NCI-H345 treated with DMSO at 0.1 percent for 48 hours (cell line): ENCODE measurements around the gene VNN1.

Source experiments
- DNase-seq: peaks from one replicate; lab custom pipeline; 2025; ENCODE audit not compliant: unreplicated experiment; lab: John Stamatoyannopoulos, UW

VNN1 gene

DNA sequence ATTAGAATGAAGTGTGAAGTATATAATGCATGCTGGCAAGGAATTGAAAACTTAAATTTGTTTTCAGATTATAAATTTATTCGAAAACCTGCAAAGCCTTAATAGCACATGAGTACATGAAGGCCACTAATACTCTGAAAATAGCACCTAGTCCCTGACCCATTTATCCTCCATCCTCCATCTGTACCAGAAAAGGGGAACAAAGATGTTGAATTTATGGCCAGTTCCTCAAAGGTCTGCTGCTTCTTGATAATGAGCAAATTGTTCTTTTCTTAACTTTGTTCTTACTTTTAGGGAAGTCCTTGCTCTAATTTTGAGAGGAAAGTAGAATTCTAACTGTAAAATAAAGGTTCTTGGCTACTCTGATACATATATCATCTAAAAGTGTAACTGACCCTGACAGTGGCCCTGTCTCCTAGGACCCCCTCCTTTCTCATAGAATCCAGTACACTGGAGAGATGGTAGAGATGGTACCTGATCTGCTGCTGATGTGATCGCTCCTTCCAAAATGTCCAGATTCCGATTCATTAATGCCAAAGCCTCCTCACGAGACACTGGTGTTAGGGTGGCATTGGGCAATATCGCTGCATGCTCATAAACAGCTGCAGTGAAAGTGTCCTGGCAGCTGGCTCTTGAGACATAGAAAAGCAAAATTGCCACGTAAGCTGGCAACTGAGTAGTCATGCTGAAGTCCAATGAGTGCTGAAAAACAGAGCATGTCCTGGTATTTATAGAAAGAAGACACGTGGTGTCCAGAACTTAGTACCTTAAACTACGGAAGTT, at the start of gene VNN1:
VNN1 (minus strand) TSS at position 704 of the 783 bp plus-strand sequence; CDS start at position 684, 20 bp downstream.
- DNase-seq: no peak

- DNase-seq: no peak
Observed at GRCh38 chr6:132763269-132763668, 49.4 kb upstream of the VNN1 start.

- DNase-seq: no peak
Observed at GRCh38 chr6:132760256-132760655, 46.4 kb upstream of the VNN1 start.

- DNase-seq: no peak
Observed at GRCh38 chr6:132758689-132759088, 44.8 kb upstream of the VNN1 start.

- DNase-seq: no peak
Observed at GRCh38 chr6:132752255-132752654, 38.4 kb upstream of the VNN1 start.

DNA sequence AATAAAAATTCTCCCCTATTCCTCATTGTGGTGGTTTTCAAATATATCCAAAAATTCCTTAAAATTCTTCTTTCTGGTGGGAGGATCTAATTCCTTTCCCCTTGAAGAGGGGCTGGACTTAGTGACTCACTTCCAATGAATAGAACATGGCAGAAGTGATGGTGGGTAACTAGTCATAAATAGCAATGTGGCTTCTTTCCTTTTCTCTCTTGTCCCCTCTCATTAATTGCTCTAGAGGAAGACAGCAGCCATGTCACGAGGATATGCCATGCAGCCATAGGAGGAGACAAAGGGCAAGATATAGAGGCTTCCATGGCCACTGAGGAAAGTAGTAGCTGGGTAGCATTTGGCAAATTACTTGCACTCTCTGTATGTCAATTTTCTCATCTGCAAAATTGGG, 38.0 kb upstream of the VNN1 start:
- no peak for DNase-seq

GRCh38 chr6:132751306-132751705, 37.5 kb upstream of the VNN1 start:
- no peak for DNase-seq

- no peak for DNase-seq
Observed at GRCh38 chr6:132750455-132751248, 36.8 kb upstream of the VNN1 start.

DNA sequence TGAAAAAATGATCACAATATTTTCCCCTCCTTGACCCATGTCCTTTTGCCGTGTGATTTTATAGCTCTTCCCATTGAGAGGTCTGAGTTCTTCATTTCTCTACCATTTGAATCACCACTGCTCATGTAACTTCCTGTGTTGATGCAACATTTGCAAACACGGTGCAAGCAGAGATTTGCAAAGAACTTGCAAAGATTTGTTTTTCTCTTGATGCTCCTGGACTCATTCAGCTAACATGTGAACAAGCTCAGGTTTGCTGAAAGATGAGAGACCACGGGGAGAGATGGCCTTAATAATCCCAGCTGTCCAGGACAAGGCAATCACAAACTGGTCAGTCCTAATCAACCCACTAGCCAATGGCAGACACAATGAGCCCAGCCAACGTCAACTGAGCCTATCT, 35.3 kb upstream of the VNN1 start:
- DNase-seq: no peak

GRCh38 chr6:132748446-132748845, 34.6 kb upstream of the VNN1 start:
- DNase-seq: no peak

GRCh38 chr6:132746048-132746447, 32.2 kb upstream of the VNN1 start:
- DNase-seq: no peak

GRCh38 chr6:132742495-132742894, 28.6 kb upstream of the VNN1 start:
- DNase-seq: no peak

DNA sequence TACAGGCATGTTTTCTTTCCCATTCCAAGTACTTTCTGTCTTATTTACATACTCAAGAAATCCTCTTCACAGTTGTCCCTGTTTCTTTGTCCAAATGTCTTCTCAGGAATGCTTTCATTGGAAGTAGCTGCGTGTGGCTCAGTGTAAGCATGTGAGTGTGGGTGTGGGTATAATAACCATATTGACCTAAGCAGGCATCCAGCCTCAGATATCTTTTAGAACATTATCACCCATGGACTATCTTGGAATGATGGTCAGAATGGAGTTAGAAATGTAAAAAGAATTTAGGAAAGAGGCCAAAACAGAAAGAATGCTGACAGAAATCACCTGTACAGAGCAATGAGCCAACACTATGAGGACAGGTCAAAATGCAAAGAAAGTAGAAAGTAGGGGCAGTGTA, 27.4 kb upstream of the VNN1 start:
- no peak for DNase-seq

DNA sequence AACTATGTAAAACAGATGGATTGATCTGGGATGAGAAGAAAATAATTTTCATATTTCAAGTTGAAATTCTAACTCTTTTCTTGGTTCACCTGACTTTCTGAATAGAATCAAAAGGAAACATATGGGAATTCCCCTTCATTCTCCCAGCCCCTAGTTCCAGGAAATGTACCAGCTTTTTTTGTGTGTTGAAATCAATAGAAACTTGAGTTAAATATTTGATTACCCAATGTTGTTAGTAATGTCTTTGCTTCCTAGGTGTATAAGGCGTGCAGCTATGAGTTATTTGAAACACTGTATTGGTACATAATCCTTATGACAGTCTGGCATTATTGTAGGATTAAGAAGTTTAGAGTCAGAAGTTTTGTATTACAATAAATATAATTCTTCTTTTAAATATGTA, 22.4 kb upstream of the VNN1 start:
- no peak for DNase-seq

DNA sequence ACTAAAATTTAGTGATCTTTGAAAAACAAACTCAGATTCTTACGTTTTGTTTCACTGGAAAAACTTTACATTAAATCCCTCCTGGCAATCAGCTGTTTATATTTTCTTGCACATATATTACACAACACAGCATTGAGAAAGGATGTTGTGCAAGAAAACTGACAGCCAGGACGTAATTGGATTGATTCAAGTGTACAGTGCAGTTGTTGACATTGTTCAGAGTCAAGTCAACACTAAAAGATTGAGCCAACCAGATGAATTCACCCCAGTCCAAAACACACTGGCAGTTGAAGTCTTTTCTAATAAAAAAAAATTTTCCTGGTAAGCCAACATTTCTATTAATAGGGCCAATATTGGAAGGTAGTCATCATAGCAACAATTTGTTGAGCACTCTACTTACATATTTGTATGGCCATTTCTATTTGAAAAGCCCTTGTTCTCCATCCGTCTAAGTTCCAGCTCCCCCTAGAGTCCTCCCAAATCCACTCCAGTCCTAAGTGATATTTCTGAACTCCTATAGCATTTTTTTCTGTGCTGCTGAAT, 20.9 kb upstream of the VNN1 start:
- DNase-seq: no peak

DNA sequence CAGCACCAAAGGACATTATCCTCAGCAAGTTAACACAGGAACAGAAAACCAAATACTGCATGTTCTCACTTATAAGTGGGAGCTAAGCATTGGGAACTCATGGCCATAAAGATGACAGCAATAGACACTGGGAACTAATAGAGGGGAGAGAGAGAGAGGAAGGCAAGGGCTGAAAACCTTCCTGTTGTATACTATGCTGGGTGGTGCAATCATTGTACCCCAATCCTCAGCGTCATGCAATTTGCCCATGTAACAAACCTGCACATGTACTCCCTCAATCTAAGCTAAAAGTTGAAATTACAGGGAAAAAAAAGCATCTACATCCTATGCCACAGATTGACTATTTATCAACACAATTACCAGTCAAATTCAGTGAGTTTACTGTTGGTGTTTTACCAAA, 20.0 kb upstream of the VNN1 start:
- no peak for DNase-seq

- no peak for DNase-seq
Observed at GRCh38 chr6:132733283-132733682, 19.4 kb upstream of the VNN1 start.

DNA sequence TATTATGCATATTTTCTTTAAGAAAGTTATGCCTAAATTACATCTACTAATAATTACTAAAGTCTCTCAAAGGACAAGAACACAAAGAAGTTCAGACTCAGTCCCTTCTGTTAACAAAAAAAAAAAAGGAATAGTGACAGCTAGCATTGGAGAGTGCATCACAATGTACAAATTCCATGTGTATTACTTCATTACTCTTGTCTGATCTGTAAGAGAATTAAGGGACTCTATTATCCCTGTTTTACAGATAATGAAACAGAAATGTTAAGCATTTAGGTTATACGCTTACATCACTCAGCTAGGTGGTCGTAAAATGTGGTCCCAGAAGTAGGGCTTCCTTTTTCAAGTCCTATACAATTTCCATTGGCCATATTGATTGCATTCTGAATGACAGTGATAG, 17.2 kb upstream of the VNN1 start:
- DNase-seq: no peak

DNA sequence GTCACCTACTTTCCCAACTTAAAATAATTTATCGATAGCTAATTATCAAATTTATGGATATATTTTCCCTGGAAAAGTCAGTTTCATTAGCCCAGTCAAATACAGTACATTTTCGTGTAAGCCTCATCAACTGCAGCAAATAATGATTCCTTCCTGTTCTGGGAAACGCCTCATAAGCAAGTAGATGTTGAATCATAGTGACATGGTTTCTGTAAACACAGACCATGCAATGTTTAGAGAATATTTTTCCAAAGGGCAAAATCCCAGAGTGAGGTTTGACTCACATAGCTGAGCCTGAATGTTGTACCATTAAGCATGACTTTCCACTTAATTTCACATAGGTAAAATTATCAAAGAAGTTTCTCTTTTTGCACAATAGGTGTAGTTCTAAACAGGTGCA, 16.7 kb upstream of the VNN1 start:
- DNase-seq: no peak

- DNase-seq: no peak
Observed at GRCh38 chr6:132728616-132729015, 14.8 kb upstream of the VNN1 start.

GRCh38 chr6:132726608-132726975, 12.7 kb upstream of the VNN1 start:
- no peak for DNase-seq

DNA sequence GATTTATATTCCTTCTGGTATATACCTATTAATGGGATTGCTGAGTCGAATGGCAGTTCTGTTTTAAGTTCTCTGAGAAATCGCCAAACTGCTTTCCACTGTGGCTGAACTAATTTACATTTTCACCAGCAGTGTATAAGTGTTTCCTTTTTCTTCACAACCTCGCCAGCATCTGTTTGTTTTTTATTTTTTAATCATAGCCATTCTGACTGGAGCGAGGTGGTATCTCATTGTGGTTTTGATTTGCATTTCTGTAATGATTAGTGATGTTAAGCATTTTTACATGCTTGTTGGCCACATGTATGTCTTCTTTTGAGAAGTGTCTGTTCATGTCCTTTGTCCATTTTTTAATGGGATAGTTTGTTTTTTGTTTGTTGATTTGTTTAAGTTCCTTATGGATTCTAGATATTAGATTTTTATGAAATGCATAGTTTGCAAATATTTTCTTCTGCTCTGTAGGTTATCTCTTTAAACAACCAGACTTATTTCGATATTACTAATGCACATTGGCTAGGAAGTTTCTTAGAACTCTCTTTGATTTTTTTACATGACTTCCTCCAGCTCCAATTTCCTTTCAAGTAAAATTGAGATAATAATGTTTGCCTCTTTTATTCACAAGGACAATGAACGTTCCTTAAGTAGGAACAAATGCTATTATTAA, 12.2 kb upstream of the VNN1 start:
- DNase-seq: no peak
